Upper lobe of left lung (tissue), 4 donors: ENCODE results near the gene LYPD6B.

Source experiments
- CTCF ChIP-seq, 6 experiments: fragments of 450-650 bp in 4 of 6; fragments of 200-600 bp in 2 of 6; sonication (generic) in 2 of 6; IDR thresholded peaks; one replicate each; pipeline ENCODE4 v1.5.1; 2016 to 2019; ENCODE audit warnings: antibody characterized with exemption in 6 of 6
- EP300 ChIP-seq, 4 donors: sonication (generic); formaldehyde crosslinking; IDR thresholded peaks; one replicate each; pipeline ENCODE4 v1.5.1; 2017; ENCODE audit warnings: antibody characterized with exemption in 4 of 4, control low read depth in 2 of 4
- POLR2A ChIP-seq, 4 donors: fragments of 450-650 bp; IDR thresholded peaks; one replicate each; pipeline ENCODE4 v1.5.1; 2016 to 2017; ENCODE audit warnings: antibody characterized with exemption in 4 of 4, mild to moderate bottlenecking in 2 of 4
- POLR2AphosphoS5 ChIP-seq, 2 donors: sonication (generic); formaldehyde crosslinking; IDR thresholded peaks; one replicate each; pipeline ENCODE4 v1.5.1; 2017; ENCODE audit warnings: antibody characterized with exemption in 2 of 2

- TF ChIP-seq CTCF (IDR thresholded peaks at IDR 0.05) (no peak), POLR2A (IDR thresholded peaks at IDR 0.05) (no peak), POLR2AphosphoS5 (IDR thresholded peaks at IDR 0.05) (no peak), EP300 (IDR thresholded peaks at IDR 0.05) (no peak)
Measured at GRCh38 chr2:149001496-149001895, 37.0 kb upstream of the LYPD6B start.
